ENCODE results near the gene ATF2. TPM values are rescaled to one million over a fixed set of nuclear protein-coding genes. Genes with fewer than 3 reads are reported as not detected.

Gene ATF2
- total and polyA plus RNA-seq, 2 donors (not counting 3 experiments of a cell fraction or from before 2014, with no cell fraction given), result 36.3 to 57.1 TPM

DNA sequence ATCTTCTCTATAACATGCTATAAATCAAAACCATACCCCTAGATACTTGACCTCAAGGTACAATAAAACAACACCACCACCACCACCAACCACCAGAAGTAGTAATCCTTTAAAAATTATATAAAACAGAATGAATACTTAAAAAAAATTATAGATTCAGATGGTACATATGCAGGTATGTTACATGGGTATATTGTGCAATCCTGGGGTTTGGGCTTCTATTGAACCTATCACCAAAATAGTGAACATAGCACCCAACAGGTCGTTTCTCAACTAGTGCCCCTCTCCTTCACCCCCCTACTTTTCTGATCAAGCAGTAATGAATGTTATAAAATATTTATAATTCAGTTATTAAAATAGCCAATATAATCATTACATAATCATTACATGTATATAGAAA, 91.7 kb downstream of the ATF2 start:
- H4K20me1 ChIP-seq (replicated peaks; ENCODE audit: control insufficient read depth, extremely low read depth, insufficient read depth, low read length), result no peaks in the 10 kb centered on the region
- BruUV-seq (replicated peaks), result no TSS peak
- TF ChIP-seq, protein P1, sequence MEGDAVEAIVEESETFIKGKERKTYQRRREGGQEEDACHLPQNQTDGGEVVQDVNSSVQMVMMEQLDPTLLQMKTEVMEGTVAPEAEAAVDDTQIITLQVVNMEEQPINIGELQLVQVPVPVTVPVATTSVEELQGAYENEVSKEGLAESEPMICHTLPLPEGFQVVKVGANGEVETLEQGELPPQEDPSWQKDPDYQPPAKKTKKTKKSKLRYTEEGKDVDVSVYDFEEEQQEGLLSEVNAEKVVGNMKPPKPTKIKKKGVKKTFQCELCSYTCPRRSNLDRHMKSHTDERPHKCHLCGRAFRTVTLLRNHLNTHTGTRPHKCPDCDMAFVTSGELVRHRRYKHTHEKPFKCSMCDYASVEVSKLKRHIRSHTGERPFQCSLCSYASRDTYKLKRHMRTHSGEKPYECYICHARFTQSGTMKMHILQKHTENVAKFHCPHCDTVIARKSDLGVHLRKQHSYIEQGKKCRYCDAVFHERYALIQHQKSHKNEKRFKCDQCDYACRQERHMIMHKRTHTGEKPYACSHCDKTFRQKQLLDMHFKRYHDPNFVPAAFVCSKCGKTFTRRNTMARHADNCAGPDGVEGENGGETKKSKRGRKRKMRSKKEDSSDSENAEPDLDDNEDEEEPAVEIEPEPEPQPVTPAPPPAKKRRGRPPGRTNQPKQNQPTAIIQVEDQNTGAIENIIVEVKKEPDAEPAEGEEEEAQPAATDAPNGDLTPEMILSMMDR (IDR thresholded peaks at IDR 0.05; ENCODE audit: extremely low read depth in 1 of 2, insufficient read depth in 1 of 2, low read depth in 1 of 2, low read length in 2 of 2), result no peak
- TF ChIP-seq EZH2 (IDR thresholded peaks at IDR 0.05; ENCODE audit: borderline replicate concordance, low read depth, low read length, severe bottlenecking), result no peak
- TF ChIP-seq, protein P2, sequence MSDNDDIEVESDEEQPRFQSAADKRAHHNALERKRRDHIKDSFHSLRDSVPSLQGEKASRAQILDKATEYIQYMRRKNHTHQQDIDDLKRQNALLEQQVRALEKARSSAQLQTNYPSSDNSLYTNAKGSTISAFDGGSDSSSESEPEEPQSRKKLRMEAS (IDR thresholded peaks at IDR 0.05; ENCODE audit: insufficient read depth, insufficient read length), result no peak
- no peak for TF ChIP-seq POLR2AphosphoS5 (IDR thresholded peaks at IDR 0.05; ENCODE audit: insufficient read depth, low read depth, low read length)
- no peak for TF ChIP-seq MYC (IDR thresholded peaks at IDR 0.05; ENCODE audit: low read depth, low read length)
- no peak for TF ChIP-seq FOS (IDR thresholded peaks at IDR 0.05; ENCODE audit: borderline replicate concordance, insufficient read depth, low read length)
- TF ChIP-seq JUN (IDR thresholded peaks at IDR 0.05; ENCODE audit: borderline replicate concordance, insufficient read depth, insufficient read length, low read depth), result no peak
- TF ChIP-seq POLR2A (IDR thresholded peaks at IDR 0.05; ENCODE audit: low read depth, low read length), result no peak
- TF ChIP-seq GATA2 (IDR thresholded peaks at IDR 0.05; ENCODE audit: insufficient read depth, insufficient read length, low read depth, low read length), result no peak
- DNase-seq (ENCODE audit: low read depth, low spot score) (no peak), FAIRE-seq (no peak)
- no peaks in the 10 kb centered on the region for H3K9me3 ChIP-seq (replicated peaks; ENCODE audit: control insufficient read depth, insufficient read depth, low read length)
- no peak overlapping the region for H3K27ac ChIP-seq (ENCODE audit: insufficient read depth, low read depth, low read length)
- no peak overlapping the region for H2AFZ ChIP-seq (ENCODE audit: low read depth, low read length)
- no peak overlapping the region for H3K9ac ChIP-seq (replicated peaks; ENCODE audit: extremely low read depth, insufficient read depth, low read length)
- H3K79me2 ChIP-seq (ENCODE audit: control insufficient read depth, insufficient read depth, low read length), result no peaks in the 10 kb centered on the region
- H3K4me3 ChIP-seq (replicated peaks in 1 of 3; ENCODE audit: insufficient read depth in 1 of 3, low read depth in 1 of 3, low read length in 3 of 3), result no peak overlapping the region
- H3K4me1 ChIP-seq (ENCODE audit: control insufficient read depth, extremely low read depth, insufficient read depth, low read length), result no peaks in the 10 kb centered on the region
- H3K9me1 ChIP-seq (replicated peaks; ENCODE audit: control insufficient read depth, extremely low read depth, insufficient read depth, low read length), result no peaks in the 10 kb centered on the region
- intact Hi-C loops (cut with micrococcal nuclease) (no loop called here), dilution Hi-C loops (cut with MboI; ENCODE audit: extremely low pct_ligation_motif_present, low sequenced_read_pairs) (no loop called here)
- H3K4me2 ChIP-seq (ENCODE audit: insufficient read depth, low read length), result no peak overlapping the region
- no peaks in the 10 kb centered on the region for H3K27me3 ChIP-seq (ENCODE audit: control insufficient read depth in 2 of 2, insufficient read depth in 2 of 2, low read length in 2 of 2)
- POLR2A ChIA-PET, result no interaction called here
- H3K36me3 ChIP-seq (ENCODE audit: control insufficient read depth in 2 of 2, extremely low read depth in 1 of 2, insufficient read depth in 2 of 2, low read length in 2 of 2), result peaks cover 7 to 26% of the 10 kb centered on the region in 2 experiments
- CTCF ChIA-PET, result no interaction called here

All from endothelial cell of umbilical vein (primary cell).